HG02970 (cell line): ENCODE results near the gene ABCD3.
"Not testable (repeated sequence)": the region's sequence is repeated elsewhere in the genome, so short reads cannot be mapped to it uniquely, and the experiment has no call there.

ENCODE experiments used
- ATAC-seq: cut with Tn5 transposase; IDR thresholded peaks from one replicate; pipeline ENCODE4 v1.9.1; 2021; ENCODE audit warnings: mild to moderate bottlenecking, moderate library complexity, moderate number of reproducible peaks; ENCODE audit not compliant: unreplicated experiment, low FRiP score

The ABCD3 gene

GRCh38 chr1:94411237-94411636 lies 7.0 kb upstream of the ABCD3 start:
- peak; percentile 86 for ATAC-seq

- ATAC-seq = no peak
Measured at GRCh38 chr1:94413311-94413710, 4.9 kb upstream of the ABCD3 start.

- ATAC-seq = no peak
Measured at GRCh38 chr1:94416901-94417727, 1.1 kb upstream of the ABCD3 start.

- no peak for ATAC-seq
Measured at GRCh38 chr1:94417728-94417977, 536 bp upstream of the ABCD3 start.

- peak; percentile 16 for ATAC-seq
Measured at GRCh38 chr1:94418664-94419655, 771 bp downstream of the ABCD3 start.

- ATAC-seq = no peak
Measured at GRCh38 chr1:94422115-94422820, 4.1 kb downstream of the ABCD3 start.

GRCh38 chr1:94425821-94426484 lies 7.8 kb downstream of the ABCD3 start:
- no peak for ATAC-seq

- not testable (repeated sequence) for ATAC-seq
Measured at GRCh38 chr1:94426485-94426870, 8.3 kb downstream of the ABCD3 start.

GRCh38 chr1:94428441-94428840 lies 10.3 kb downstream of the ABCD3 start:
- ATAC-seq = no peak

GRCh38 chr1:94428927-94429528 lies 10.8 kb downstream of the ABCD3 start:
- not testable (repeated sequence) for ATAC-seq

- not testable (repeated sequence) for ATAC-seq
Measured at GRCh38 chr1:94430066-94430465, 11.9 kb downstream of the ABCD3 start.

- no peak for ATAC-seq
Measured at GRCh38 chr1:94433866-94434265, 15.7 kb downstream of the ABCD3 start.

GRCh38 chr1:94434365-94435045 lies 16.3 kb downstream of the ABCD3 start:
- no peak for ATAC-seq

GRCh38 chr1:94438692-94439276 lies 20.6 kb downstream of the ABCD3 start:
- no peak for ATAC-seq

GRCh38 chr1:94440088-94440487 lies 21.9 kb downstream of the ABCD3 start:
- no peak for ATAC-seq

GRCh38 chr1:94443067-94443466 lies 24.9 kb downstream of the ABCD3 start:
- ATAC-seq = not testable (repeated sequence)

GRCh38 chr1:94444819-94445218 lies 26.6 kb downstream of the ABCD3 start:
- not testable (repeated sequence) for ATAC-seq

GRCh38 chr1:94445733-94446132 lies 27.5 kb downstream of the ABCD3 start:
- not testable (repeated sequence) for ATAC-seq

- ATAC-seq = not testable (repeated sequence)
Measured at GRCh38 chr1:94446177-94446576, 28.0 kb downstream of the ABCD3 start.
